HEK293T (cell line): Measurements from ENCODE around the gene DGKD.

Source experiments
- ARNT ChIP-seq: fragments of 450-650 bp; IDR thresholded peaks from 2 replicates; pipeline ENCODE4 v1.6.1; 2017; ENCODE audit warnings: mild to moderate bottlenecking
- SP1 ChIP-seq: fragments of 450-650 bp; IDR thresholded peaks from 2 replicates; pipeline ENCODE4 v1.6.1; 2017

DNA sequence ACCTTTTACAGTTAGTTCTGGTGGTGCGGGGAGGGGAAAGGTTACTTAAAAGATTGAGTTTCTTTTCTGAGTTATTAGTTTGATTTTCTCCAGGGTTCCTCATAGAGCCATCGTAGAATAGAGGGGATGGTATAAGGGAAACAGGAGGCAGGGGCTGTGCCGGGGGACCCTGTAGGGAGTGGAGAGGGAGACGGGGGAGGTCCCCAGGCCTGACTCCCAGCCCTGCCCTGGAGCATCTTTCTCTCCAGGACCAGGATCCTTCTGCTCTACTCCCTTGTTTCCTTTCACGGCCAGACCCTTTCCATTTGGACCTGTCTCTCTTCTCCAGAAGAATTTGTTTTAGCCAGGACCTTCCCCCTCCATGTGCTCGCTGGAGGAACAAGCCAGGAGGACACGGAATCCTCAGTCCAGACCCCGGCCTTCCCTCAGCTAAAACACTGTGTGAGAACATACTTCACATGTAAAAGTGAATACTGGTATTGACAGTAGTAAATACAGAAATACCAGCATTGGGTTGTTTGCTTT is 35.4 kb downstream of the DGKD start:
- TF ChIP-seq ARNT, result no peak
- no peak for TF ChIP-seq SP1
